ENCODE data around the gene CUBN.

Gene CUBN

GRCh38 chr10:16811765-16812164 is 317.8 kb downstream of the CUBN start:
- DNase-seq = no peak

DNA sequence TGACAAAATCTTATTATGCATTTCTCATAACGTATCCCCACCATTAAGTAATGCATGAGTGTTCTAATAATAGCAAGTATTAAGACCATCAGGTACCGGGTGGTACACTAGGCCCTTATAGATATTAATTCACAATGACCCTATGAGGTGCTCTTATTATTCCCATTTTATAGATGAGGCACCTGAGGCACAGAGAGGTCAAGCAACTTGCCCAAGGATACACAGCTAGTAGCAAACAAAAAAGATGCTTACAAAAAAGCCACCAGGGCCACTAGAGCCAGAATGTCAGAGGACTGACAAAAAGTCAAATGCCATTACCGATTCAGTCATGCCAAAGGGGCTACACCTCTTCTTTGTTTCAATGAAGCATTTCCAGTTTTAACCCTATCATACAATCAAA is 318.3 kb downstream of the CUBN start:
- no peak for DNase-seq

DNA sequence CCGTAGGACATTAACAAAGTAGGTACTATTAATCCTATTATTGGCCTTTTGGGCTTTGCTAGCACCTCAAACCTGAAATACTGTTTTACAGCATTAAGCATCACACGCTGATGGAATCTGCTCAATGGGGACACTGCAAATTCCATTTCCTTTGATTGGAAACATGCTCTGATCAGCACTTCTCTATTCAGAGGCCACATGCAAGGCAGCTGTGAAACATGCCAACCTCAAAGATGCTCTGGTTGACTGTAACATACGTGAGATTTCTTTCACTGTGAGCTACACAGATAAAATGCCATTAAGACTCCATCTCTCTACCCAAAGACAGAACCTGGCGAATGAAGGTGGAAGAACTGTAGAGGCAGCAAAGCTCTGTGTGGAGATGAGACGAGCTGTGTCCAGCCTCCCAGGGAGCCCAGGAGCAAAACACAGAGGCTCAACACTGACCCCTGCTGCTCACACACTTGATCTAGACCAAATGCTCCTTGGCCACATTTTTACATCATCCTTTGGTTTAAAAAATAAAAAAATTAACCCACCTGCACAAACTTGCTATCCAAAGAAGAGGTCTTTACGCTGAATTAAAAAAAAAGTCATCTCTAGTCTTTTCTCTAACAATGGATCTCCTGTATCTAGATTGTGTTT is 320.4 kb downstream of the CUBN start:
- no peak for DNase-seq

DNA sequence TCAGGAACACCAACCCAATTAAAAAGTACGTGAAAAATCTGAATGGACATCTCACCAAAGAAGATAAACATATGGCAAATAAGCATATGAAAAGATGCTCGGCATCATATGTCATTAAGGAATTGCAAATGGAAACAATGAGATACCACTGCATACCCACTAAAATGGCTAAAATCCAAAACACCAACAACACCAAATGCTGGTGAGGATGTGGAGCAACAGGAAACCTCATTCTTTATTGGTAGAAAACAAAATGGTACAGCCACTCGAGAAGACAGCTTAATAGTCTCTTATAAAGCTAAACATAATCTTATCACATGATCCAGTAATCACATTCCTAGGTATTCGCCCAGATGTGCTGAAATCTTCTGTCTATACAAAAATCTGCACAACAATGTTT is 325.5 kb downstream of the CUBN start:
- DNase-seq = no peak

- no peak for DNase-seq
These were observed 326.1 kb downstream of the CUBN start for GRCh38 chr10:16803464-16803863.

DNA sequence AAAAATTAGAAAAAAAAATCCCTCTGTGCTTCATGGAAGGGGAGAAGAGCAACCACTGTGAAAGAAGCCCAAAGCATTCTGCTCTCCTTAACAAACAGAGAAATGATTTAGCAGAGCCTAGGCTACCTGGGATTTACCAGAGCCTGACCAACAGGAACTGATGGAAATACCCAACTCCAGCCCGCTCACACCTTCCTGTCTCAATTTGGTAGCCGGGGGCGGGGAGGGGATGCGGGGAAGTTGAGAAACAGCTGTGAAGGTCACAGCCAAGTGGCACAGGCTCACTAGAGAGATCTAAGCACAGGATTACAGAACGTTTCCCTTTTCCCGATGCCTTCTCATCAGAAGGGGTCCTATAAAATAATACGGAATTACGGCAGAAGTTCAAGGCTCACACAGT is 330.0 kb downstream of the CUBN start:
- no peak for DNase-seq

GRCh38 chr10:16798571-16798970 is 331.0 kb downstream of the CUBN start:
- no peak for DNase-seq

- DNase-seq = no peak
These were observed 334.1 kb downstream of the CUBN start for GRCh38 chr10:16795410-16796073.

DNA sequence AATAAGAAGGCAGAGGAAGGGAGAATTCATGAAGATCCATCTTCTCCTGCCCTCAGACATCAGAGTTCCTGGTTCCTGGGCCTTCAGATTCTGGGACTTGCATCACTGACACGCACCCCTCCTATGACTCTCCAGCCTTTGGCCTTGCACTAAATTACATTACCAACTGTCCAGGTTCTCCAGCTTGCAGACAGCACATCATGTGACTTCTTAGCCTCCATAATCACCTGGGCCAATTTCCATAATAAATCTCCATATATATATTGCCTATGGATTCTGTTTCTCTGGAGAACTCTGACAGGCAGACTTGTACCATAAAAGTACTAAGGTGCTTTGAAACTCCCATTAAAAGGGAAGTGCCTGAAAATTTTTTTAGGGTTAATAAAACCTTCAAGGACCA is 335.6 kb downstream of the CUBN start:
- no peak for DNase-seq

DNA sequence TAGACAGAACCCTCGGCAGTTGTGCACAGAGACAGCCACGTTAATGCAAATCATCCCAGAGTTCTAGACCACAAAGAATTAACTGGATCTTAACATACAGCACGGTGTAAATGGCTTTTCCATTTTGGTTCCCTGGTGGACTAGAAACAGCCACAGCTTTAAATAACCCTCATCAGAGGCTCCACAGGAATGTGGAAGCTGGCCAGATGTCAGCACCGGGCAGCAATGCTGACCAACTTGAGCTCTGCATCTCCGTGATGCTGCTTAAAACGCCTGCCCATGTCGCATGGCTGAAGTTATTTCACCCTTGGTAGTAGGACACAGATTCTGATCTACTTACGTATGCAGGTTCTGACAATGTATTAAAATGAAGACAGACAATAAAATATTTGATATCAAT is 336.9 kb downstream of the CUBN start:
- no peak for DNase-seq

DNA sequence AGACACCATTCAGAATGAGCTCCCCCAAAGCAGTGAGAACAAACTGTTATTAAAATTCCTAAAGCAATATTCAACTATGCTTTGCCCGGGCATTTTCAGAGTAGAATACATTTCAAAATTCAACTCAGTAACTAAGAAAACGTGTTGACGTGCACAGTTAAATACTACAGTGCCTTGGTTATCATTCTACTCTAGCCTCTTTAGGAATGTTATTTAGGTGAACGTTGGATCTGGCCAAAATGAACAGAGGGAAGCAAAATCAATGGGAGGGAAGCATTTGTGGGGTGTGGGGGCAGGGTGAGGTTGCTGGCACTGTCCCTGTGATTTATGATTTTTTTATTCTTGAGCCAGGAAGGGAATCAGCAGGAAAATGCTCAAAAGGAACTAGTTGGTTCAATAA is 339.8 kb downstream of the CUBN start:
- DNase-seq = no peak

- DNase-seq = no peak
These were observed 340.4 kb downstream of the CUBN start for GRCh38 chr10:16789261-16789660.

- no peak for DNase-seq
These were observed 340.8 kb downstream of the CUBN start for GRCh38 chr10:16788778-16789177.

- no peak for DNase-seq
These were observed 341.5 kb downstream of the CUBN start for GRCh38 chr10:16788125-16788524.

DNA sequence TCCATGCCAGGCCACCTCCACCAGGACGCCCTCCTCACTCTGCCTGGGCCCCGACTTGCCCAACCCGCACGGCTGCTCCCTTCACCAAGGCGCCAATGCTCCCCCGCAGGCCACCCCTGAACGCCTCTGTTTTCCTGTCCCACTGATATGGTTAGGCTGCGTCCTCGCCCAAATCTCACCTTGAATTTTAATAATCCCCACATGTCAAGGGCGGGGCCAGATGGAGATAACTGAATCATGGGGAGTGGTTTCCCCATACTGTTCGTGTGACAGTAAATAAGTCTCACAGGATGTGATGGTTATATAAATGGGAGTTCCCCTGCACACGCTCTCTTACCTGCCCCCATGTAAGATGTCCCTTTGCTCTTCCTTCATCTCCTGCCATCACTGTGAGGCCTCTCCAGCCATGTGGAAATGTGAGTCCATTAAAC is 342.2 kb downstream of the CUBN start:
- no peak for DNase-seq

GRCh38 chr10:16780338-16780880 is 349.2 kb downstream of the CUBN start:
- DNase-seq = no peak

- no peak for DNase-seq
These were observed 350.2 kb downstream of the CUBN start for GRCh38 chr10:16779384-16779915.

- no peak for DNase-seq
These were observed 351.9 kb downstream of the CUBN start for GRCh38 chr10:16777473-16778370.

DNA sequence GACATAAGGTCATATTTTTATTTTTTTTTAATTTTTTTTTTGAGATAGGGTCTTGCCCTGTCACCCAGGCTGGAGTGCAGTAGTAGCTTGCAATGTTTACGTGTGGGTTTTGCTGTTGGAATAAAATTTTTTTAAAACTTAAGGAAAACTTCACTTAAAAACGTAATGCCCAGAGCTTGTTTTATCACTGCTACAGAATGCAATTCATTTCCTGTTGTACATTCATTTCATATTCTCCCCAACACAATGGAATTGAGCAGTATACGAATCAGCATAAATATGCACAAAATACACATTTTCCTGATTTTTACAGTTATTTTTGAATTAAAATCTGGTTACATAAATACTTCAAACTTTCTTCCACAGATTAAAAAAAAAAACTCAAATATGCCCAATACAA is 352.7 kb downstream of the CUBN start:
- no peak for DNase-seq

Data from NCI-H446 treated with DMSO at 0.1 percent for 48 hours (cell line).